Activated naive CD8-positive, alpha-beta T cell treated with anti-CD3 and anti-CD28 coated beads, Interleukin-2, amount 10 ng/mL, durations not matched to agents 7 days and 5 days (primary cell): Measurements from ENCODE around the gene PARL. TPM values are rescaled to one million over a fixed set of nuclear protein-coding genes. Genes with fewer than 3 reads are reported as not detected.

Experiments used
- ATAC-seq: fragments of 150-1000 bp; cut with Tn5 transposase; one replicate; pipeline ENCODE4 v1.10.0; 2021; ENCODE audit warnings: low read depth, moderate library complexity
- POLR2A ChIA-PET: fragments of 350-600 bp; sonication (Branson Sonifier 250); formaldehyde crosslinking; loops from one replicate; lab custom pipeline; 2021; ENCODE audit warnings: antibody characterized with exemption; lab: Charles Lee
- DNase-seq: peaks from one replicate; pipeline ENCODE4 v3.0.0; 2021
- H3K27ac Mint-ChIP-seq: one replicate; pipeline ENCODE4 v1.8.0; 2022; ENCODE audit warnings: mild to moderate bottlenecking, mixed read lengths
- H3K27me3 Mint-ChIP-seq: one replicate; pipeline ENCODE4 v1.8.0; 2022; ENCODE audit warnings: mild to moderate bottlenecking, moderate library complexity, mixed read lengths
- H3K36me3 Mint-ChIP-seq: one replicate; pipeline ENCODE4 v1.8.0; 2021; ENCODE audit warnings: mild to moderate bottlenecking, mixed read lengths
- H3K4me1 Mint-ChIP-seq: one replicate; pipeline ENCODE4 v1.8.0; 2021; ENCODE audit warnings: mixed read lengths
- H3K4me3 Mint-ChIP-seq: one replicate; pipeline ENCODE4 v1.8.0; 2022; ENCODE audit warnings: mild to moderate bottlenecking, moderate library complexity, mixed read lengths
- H3K9me3 Mint-ChIP-seq: one replicate; pipeline ENCODE4 v1.8.0; 2021; ENCODE audit warnings: mixed read lengths
- total RNA-seq, 2 experiments: library from RNA; stranded (reverse); gene quantifications; one replicate each; pipeline ENCODE4 v1.2.3, GENCODE V29; 2021

PARL gene
- total RNA-seq, 2 experiments from 2014 or later = 37.4 to 45.5 TPM

- Mint-ChIP-seq H3K36me3 (peaks cover 2% of the 10 kb centered on the region), H3K27ac (no peak overlapping the region), H3K9me3 (no peaks in the 10 kb centered on the region), H3K4me1 (peaks cover 8% of the 10 kb centered on the region), H3K4me3 (no peak overlapping the region), H3K27me3 (peaks cover 5% of the 10 kb centered on the region)
- no peak for ATAC-seq
- DNase-seq = no peak
- POLR2A ChIA-PET = interaction anchor here (0.9 to 1.3 kb wide), 3 partner anchors 11 to 58 kb away, joined by 4 to 5 read pairs (median 4); partner anchors contain the start of gene PARL
These were observed 58.0 kb downstream of the PARL start for GRCh38 chr3:183826448-183827250.

DNA sequence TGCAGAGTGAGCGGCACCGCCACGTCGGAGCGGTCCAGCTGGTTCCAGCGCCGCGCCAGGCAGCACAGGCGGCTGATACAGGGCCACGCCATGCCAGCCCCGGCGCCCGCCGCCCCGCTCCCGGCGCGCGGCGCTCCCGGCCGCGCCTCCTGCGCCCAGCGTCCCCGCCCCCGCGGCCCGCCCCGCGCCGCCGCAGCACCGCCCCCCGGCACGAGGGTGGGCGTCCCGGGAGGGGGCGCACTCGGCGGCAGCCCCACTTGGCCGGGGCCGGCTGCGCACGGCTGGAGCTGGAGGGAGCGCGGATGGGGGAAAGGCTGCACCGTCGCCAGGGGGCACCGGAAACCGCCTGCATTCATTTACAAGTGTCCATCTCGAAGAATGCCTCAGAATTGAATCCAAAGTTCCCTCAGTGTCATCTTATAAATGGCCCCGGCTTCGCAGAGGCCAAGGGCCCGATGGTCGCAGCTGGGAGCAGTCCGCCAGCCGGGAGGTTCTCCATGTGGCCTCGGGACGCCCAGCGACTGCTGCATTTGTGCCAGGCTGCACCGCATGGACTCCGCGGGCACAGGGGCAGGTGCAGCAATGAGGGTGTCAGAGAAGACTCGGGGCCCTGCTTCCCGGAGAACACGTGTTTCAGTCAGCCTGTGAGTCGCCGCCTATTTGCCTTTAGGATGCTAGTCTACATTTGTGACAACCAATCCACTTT is 59.1 kb downstream of the PARL start, which contains the start of gene MAP6D1:
Gene MAP6D1 (minus strand): TSS at position 122 of the 706 bp plus-strand sequence. CDS start 30 bp downstream, at position 92.
- POLR2A ChIA-PET = interaction anchor here (0.9 to 1.3 kb wide), 2 partner anchors 10 to 59 kb away, joined by 4 to 5 read pairs; partner anchors contain the start of gene PARL
- no peak within 1 kb of the TSS for H3K27ac Mint-ChIP-seq
- H3K4me3 Mint-ChIP-seq = peak within 1 kb of the TSS; percentile 69
- peaks cover 5% of the 10 kb centered on the region for H3K27me3 Mint-ChIP-seq
- ATAC-seq (peak; percentile 64), DNase-seq (peak; percentile 68)
- peaks cover 2% of the 10 kb centered on the region for H3K36me3 Mint-ChIP-seq
- H3K9me3 Mint-ChIP-seq = no peaks in the 10 kb centered on the region
- H3K4me1 Mint-ChIP-seq = peaks cover 8% of the 10 kb centered on the region

- Mint-ChIP-seq H3K36me3 (peaks cover 2% of the 10 kb centered on the region), H3K27ac (no peak overlapping the region), H3K27me3 (peaks cover 5% of the 10 kb centered on the region), H3K9me3 (no peaks in the 10 kb centered on the region), H3K4me1 (peaks cover 8% of the 10 kb centered on the region), H3K4me3 (peak overlapping the region; percentile 69)
- POLR2A ChIA-PET = interaction anchor here (1.3 kb wide), 1 partner anchor 60 kb away, joined by 4 read pairs; the partner anchor contains the start of gene PARL
- ATAC-seq (peak; percentile 43), DNase-seq (peak; percentile 55)
These were observed 59.8 kb downstream of the PARL start for GRCh38 chr3:183824761-183825455.

- no peaks in the 10 kb centered on the region for H3K9me3 Mint-ChIP-seq
- POLR2A ChIA-PET = interaction anchor here (2.8 kb wide), 1 partner anchor 10 kb away, joined by 7 read pairs; no protein-coding TSS in a partner anchor
These were observed 60.7 kb downstream of the PARL start for GRCh38 chr3:183823963-183824362.

GRCh38 chr3:183822631-183823030 is 62.0 kb downstream of the PARL start:
- no peak overlapping the region for H3K27ac Mint-ChIP-seq

More at GRCh38 chr3:183823963-183824362, 60.7 kb downstream of the PARL start:
- Mint-ChIP-seq H3K27ac (no peak overlapping the region), H3K4me3 (peak overlapping the region; percentile 69), H3K4me1 (peaks cover 8% of the 10 kb centered on the region), H3K27me3 (peaks cover 5% of the 10 kb centered on the region), H3K36me3 (peaks cover 2% of the 10 kb centered on the region)
- DNase-seq = no peak
- no peak for ATAC-seq

GRCh38 chr3:183819831-183820230 is 64.8 kb downstream of the PARL start:
- H3K9me3 Mint-ChIP-seq = no peaks in the 10 kb centered on the region
- peaks cover 21% of the 10 kb centered on the region for H3K4me1 Mint-ChIP-seq
- POLR2A ChIA-PET = no interaction called here
- peaks cover 5% of the 10 kb centered on the region for H3K27me3 Mint-ChIP-seq
- H3K27ac Mint-ChIP-seq = no peak overlapping the region
- ATAC-seq = no peak
- DNase-seq = no peak
- no peak overlapping the region for H3K4me3 Mint-ChIP-seq
- peaks cover 2% of the 10 kb centered on the region for H3K36me3 Mint-ChIP-seq

More at GRCh38 chr3:183822631-183823030, 62.0 kb downstream of the PARL start:
- no peaks in the 10 kb centered on the region for H3K9me3 Mint-ChIP-seq
- POLR2A ChIA-PET = interaction anchor here (0.6 to 2.8 kb wide), 2 partner anchors 9 to 45 kb away, joined by 3 to 7 read pairs; no protein-coding TSS in a partner anchor
- peaks cover 5% of the 10 kb centered on the region for H3K27me3 Mint-ChIP-seq
- H3K4me1 Mint-ChIP-seq = peaks cover 8% of the 10 kb centered on the region
- H3K4me3 Mint-ChIP-seq = no peak overlapping the region
- DNase-seq (no peak), ATAC-seq (no peak)
- H3K36me3 Mint-ChIP-seq = peaks cover 2% of the 10 kb centered on the region

- no peak for ATAC-seq
- Mint-ChIP-seq H3K4me3 (no peak overlapping the region), H3K27ac (peak overlapping the region; percentile 38), H3K9me3 (no peaks in the 10 kb centered on the region), H3K36me3 (peaks cover 4% of the 10 kb centered on the region), H3K27me3 (peaks cover 3% of the 10 kb centered on the region), H3K4me1 (peaks cover 19% of the 10 kb centered on the region)
- no peak for DNase-seq
- POLR2A ChIA-PET = no interaction called here
These were observed 65.7 kb downstream of the PARL start for GRCh38 chr3:183818706-183819624.

- peaks cover 4% of the 10 kb centered on the region for H3K36me3 Mint-ChIP-seq
- POLR2A ChIA-PET = no interaction called here
- ATAC-seq = no peak
- H3K27ac Mint-ChIP-seq = no peak overlapping the region
- H3K27me3 Mint-ChIP-seq = no peaks in the 10 kb centered on the region
- peaks cover 17% of the 10 kb centered on the region for H3K4me1 Mint-ChIP-seq
- no peak overlapping the region for H3K4me3 Mint-ChIP-seq
- no peaks in the 10 kb centered on the region for H3K9me3 Mint-ChIP-seq
- DNase-seq = no peak
These were observed 66.5 kb downstream of the PARL start for GRCh38 chr3:183818041-183818620.

DNA sequence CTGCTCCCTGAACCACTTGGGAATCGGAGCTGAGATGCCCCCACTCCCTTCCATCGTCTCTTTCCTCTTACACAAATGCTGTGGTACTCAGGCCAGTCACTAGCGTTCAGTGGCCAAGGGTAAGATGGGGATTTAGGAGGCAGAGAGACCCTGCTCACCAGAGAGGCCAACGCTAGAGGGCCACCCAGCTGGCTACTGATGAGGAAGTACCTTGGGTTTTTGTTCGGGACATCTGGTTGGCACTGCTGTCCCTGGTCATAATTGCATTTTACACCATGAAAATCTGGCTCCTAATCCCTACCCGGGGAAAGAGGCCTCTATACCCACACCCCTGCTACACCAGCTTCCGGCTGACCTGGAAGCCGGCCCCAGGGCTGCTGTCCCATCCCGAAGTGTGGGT is 67.0 kb downstream of the PARL start:
- Mint-ChIP-seq H3K36me3 (peaks cover 6% of the 10 kb centered on the region), H3K27ac (no peak overlapping the region), H3K4me1 (peaks cover 17% of the 10 kb centered on the region), H3K27me3 (no peaks in the 10 kb centered on the region), H3K4me3 (no peak overlapping the region), H3K9me3 (no peaks in the 10 kb centered on the region)
- POLR2A ChIA-PET = no interaction called here
- DNase-seq (no peak), ATAC-seq (no peak)

- Mint-ChIP-seq H3K27ac (no peak overlapping the region), H3K4me1 (peaks cover 17% of the 10 kb centered on the region), H3K27me3 (no peaks in the 10 kb centered on the region), H3K36me3 (peaks cover 4% of the 10 kb centered on the region), H3K9me3 (no peaks in the 10 kb centered on the region), H3K4me3 (no peak overlapping the region)
- DNase-seq (no peak), ATAC-seq (no peak)
- POLR2A ChIA-PET = interaction anchor here (1.4 to 1.5 kb wide), 2 partner anchors 9 to 68 kb away, joined by 3 to 5 read pairs; partner anchors contain the start of gene PARL
These were observed 67.8 kb downstream of the PARL start for GRCh38 chr3:183816681-183817510.

GRCh38 chr3:183815951-183816475 is 68.7 kb downstream of the PARL start:
- Mint-ChIP-seq H3K4me1 (peaks cover 17% of the 10 kb centered on the region), H3K27me3 (no peaks in the 10 kb centered on the region), H3K36me3 (peaks cover 4% of the 10 kb centered on the region), H3K9me3 (no peaks in the 10 kb centered on the region), H3K27ac (peak overlapping the region; percentile 75), H3K4me3 (peak overlapping the region; percentile 29)
- DNase-seq (no peak), ATAC-seq (no peak)
- POLR2A ChIA-PET = interaction anchor here (1.2 to 1.5 kb wide), 3 partner anchors 10 to 69 kb away, joined by 3 to 5 read pairs (median 4); partner anchors contain the start of gene PARL
